ENCODE results near the gene TCF3.

GRCh38 chr19:1569997-1570396 lies 82.4 kb downstream of the TCF3 start:
- TF ChIP-seq CTCF (IDR thresholded peaks at IDR 0.05) (no peak), POLR2A (IDR thresholded peaks at IDR 0.05) (no peak)
